Keratinocyte (primary cell): ENCODE measurements around the gene OAF.

Source experiments
- CTCF ChIP-seq, 3 experiments: IDR thresholded peaks in 1 of 3; conservative IDR thresholded peaks in 1 of 3; optimal IDR thresholded peaks in 1 of 3; 2 replicates in 2 of 3; 3 replicates in 1 of 3; pipeline versions ENCODE3 to v1.5.1; 2011; ENCODE audit warnings: low read length in 3 of 3, mild to moderate bottlenecking in 3 of 3, moderate library complexity in 2 of 3, control low read depth in 1 of 3, inconsistent platforms in 1 of 3; ENCODE audit not compliant: insufficient read depth in 2 of 3; ENCODE audit errors: extremely low read depth in 1 of 3
- EZH2 ChIP-seq: IDR thresholded peaks from one replicate; pipeline ENCODE4 v1.6.1; 2012; ENCODE audit warnings: inconsistent platforms, mild to moderate bottlenecking, low read length, moderate library complexity

DNA sequence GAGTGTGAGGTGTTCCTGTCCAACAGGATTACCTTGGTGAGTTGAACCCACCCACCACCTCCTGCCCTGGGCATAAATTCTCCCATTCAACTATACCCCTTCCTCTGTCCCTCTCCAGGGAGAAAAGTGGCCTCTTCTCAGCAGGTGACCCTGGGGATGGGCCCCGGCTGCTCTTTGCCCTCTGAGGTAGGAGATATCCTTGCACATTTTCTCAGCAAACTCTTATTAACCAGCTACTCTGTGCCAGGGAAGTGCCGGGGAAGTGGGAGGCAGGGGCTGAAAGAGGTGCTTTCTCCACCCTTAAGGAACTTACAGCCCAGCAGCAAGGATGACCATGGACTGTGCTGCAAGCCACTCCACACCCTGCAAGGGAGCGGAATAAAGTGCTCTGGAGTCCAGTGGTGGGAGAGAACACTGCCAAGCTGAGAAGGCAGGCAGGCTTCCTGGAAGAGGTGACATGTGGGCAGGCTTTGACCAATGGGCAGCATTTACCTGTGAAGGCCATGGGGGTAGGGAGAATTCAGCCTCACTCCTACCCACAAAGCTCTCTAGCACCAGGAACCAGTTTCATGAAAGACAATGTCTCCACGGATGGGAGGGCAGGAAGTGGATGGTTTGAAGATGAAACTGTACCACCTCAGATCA, 21.9 kb upstream of the OAF start:
- TF ChIP-seq CTCF (optimal IDR thresholded peaks at IDR 0.05 in 1 of 3, IDR thresholded peaks at IDR 0.05 in 1 of 3, conservative IDR thresholded peaks at IDR 0.05 in 1 of 3; ENCODE audit: extremely low read depth in 1 of 3, insufficient read depth in 2 of 3, low read length in 3 of 3) (no peak), EZH2 (no peak)
